GM19193 (cell line): Measurements from ENCODE around the gene NRL.

ENCODE experiments used
- POLR2A ChIP-seq: IDR thresholded peaks from 4 replicates; pipeline ENCODE4 v1.6.1; 2011; ENCODE audit not compliant: insufficient read depth, insufficient read length; ENCODE audit errors: extremely low read depth

NRL gene

GRCh38 chr14:24063263-24063836 lies 51.4 kb downstream of the NRL start:
- TF ChIP-seq POLR2A = no peak

- TF ChIP-seq POLR2A = no peak
Measured at GRCh38 chr14:24062216-24062980, 52.4 kb downstream of the NRL start.

GRCh38 chr14:24060984-24061913 lies 53.5 kb downstream of the NRL start:
- no peak for TF ChIP-seq POLR2A

GRCh38 chr14:24060443-24060842 lies 54.3 kb downstream of the NRL start:
- TF ChIP-seq POLR2A = no peak

- no peak for TF ChIP-seq POLR2A
Measured at GRCh38 chr14:24059841-24060388, 54.8 kb downstream of the NRL start.

- TF ChIP-seq POLR2A = no peak
Measured at GRCh38 chr14:24058951-24059475, 55.7 kb downstream of the NRL start.

GRCh38 chr14:24058260-24058950 lies 56.3 kb downstream of the NRL start:
- no peak for TF ChIP-seq POLR2A

- no peak for TF ChIP-seq POLR2A
Measured at GRCh38 chr14:24057867-24058259, 56.9 kb downstream of the NRL start.

- no peak for TF ChIP-seq POLR2A
Measured at GRCh38 chr14:24057271-24057670, 57.5 kb downstream of the NRL start.

- TF ChIP-seq POLR2A = no peak
Measured at GRCh38 chr14:24056800-24057184, 58.0 kb downstream of the NRL start.

GRCh38 chr14:24055971-24056799 lies 58.6 kb downstream of the NRL start:
- no peak for TF ChIP-seq POLR2A

- TF ChIP-seq POLR2A = no peak
Measured at GRCh38 chr14:24054646-24055045, 60.1 kb downstream of the NRL start.

- no peak for TF ChIP-seq POLR2A
Measured at GRCh38 chr14:24054324-24054641, 60.5 kb downstream of the NRL start.
